DOHH2 (cell line): ENCODE data around the gene TAX1BP3.
A peak's percentile ranks its signal among the peaks of the same experiment; 100 is the strongest.

ENCODE experiments used
- H3F3A ChIP-seq: fragments of 200-600 bp; sonication (generic), shearing (Covaris generic); 2 replicates; pipeline ENCODE4 v1.6.0; 2016; ENCODE audit warnings: antibody characterized with exemption, mild to moderate bottlenecking; ENCODE audit not compliant: control insufficient read depth, insufficient read depth
- H3K27ac ChIP-seq: fragments of 200-600 bp; sonication (generic); 2 replicates; pipeline ENCODE4 v1.5.1; 2014; ENCODE audit warnings: low read depth, mild to moderate bottlenecking, low read length, moderate library complexity
- H3K27me3 ChIP-seq: fragments of 200-600 bp; sonication (generic); 2 replicates; pipeline ENCODE4 v1.6.1; 2014; ENCODE audit warnings: mild to moderate bottlenecking, low read length, mixed read lengths; ENCODE audit not compliant: control insufficient read depth
- H3K36me3 ChIP-seq: fragments of 200-600 bp; sonication (generic); 2 replicates; pipeline ENCODE4 v1.6.1; 2014; ENCODE audit warnings: mild to moderate bottlenecking, low read length, moderate library complexity, mixed read lengths; ENCODE audit not compliant: control insufficient read depth
- H3K4me1 ChIP-seq: fragments of 200-600 bp; sonication (generic); 2 replicates; pipeline ENCODE4 v1.6.1; 2014; ENCODE audit warnings: mild to moderate bottlenecking, low read length, mixed read lengths; ENCODE audit not compliant: control insufficient read depth
- H3K4me2 ChIP-seq: fragments of 200-600 bp; sonication (generic); 2 replicates; pipeline ENCODE4 v1.6.0; 2014; ENCODE audit warnings: mild to moderate bottlenecking, low read length, moderate library complexity
- H3K4me3 ChIP-seq: fragments of 200-600 bp; sonication (generic); 2 replicates; pipeline ENCODE4 v1.5.1; 2014; ENCODE audit warnings: mild to moderate bottlenecking, low read length, mixed read lengths
- H3K79me2 ChIP-seq: fragments of 200-600 bp; sonication (generic); 2 replicates; pipeline ENCODE4 v1.6.1; 2014; ENCODE audit warnings: mild to moderate bottlenecking, low read length, mixed read lengths; ENCODE audit not compliant: control insufficient read depth
- H3K9me2 ChIP-seq: fragments of 200-600 bp; sonication (generic); replicated peaks from 2 replicates; pipeline ENCODE4 v1.6.1; 2014; ENCODE audit warnings: mild to moderate bottlenecking, low read length, mixed read lengths; ENCODE audit not compliant: control insufficient read depth
- H3K9me3 ChIP-seq: fragments of 200-600 bp; sonication (generic); 2 replicates; pipeline ENCODE4 v1.6.1; 2014; ENCODE audit warnings: antibody characterized with exemption, low read length, mixed read lengths; ENCODE audit not compliant: control insufficient read depth, insufficient read depth
- H4K20me1 ChIP-seq: fragments of 200-600 bp; sonication (generic); 2 replicates; pipeline ENCODE4 v1.6.0; 2014; ENCODE audit warnings: low read depth, mild to moderate bottlenecking, antibody characterized with exemption, low read length, moderate library complexity; ENCODE audit not compliant: control insufficient read depth, insufficient read depth
- EZH2phosphoT487 ChIP-seq: fragments of 200-600 bp; sonication (generic); IDR thresholded peaks from 2 replicates; pipeline ENCODE4 v1.6.1; 2017; ENCODE audit warnings: borderline replicate concordance, mild to moderate bottlenecking, antibody characterized with exemption, low read length, moderate library complexity, mixed read lengths
- TF ChIP-seq, protein P1 (sequence below): fragments of 200-600 bp; sonication (generic); IDR thresholded peaks from one replicate; pipeline ENCODE4 v1.5.1; 2014; ENCODE audit warnings: antibody characterized with exemption, mild to moderate bottlenecking, low read depth, low read length; ENCODE audit not compliant: poor library complexity, severe bottlenecking

Gene TAX1BP3, protein sequence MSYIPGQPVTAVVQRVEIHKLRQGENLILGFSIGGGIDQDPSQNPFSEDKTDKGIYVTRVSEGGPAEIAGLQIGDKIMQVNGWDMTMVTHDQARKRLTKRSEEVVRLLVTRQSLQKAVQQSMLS

DNA sequence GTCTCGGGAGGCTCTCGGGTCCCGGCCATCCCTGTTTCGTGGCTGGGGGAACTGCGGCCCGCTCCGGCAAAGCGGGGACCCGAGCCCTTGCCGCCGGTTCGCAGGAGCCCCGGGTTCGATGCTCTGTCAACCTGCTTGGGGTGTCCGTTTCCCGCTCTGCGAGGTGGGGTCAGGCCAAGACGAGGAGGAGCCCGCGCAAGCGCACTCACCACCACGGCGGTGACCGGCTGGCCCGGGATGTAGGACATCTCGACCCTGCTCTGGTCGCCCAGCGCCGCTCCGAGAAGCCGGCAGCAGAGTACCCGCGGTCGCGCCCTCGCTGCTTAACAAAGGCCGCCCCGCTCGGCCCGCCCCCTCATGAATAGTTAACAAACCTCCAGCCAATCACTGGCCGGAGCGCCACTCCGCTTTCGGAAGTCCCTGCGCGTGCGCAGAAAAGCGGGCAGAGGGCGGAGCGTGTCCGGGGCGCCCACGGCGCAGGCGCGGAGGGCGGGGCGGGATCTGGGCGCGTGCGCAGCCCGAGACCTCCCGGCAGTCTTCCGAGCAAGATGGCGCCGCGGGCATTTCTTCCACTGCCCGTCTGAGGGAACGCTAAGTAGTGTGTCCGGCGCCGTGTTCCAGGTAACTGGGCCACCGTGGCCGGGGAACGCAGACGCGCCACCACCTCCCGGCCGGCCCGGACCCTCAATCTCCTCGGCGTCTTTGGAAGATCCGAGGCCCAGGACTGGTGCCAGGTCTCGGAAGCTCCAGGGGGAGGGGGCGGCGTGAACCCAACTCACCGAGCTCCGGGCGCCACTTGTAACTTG, at the start of gene TAX1BP3, which contains the start of gene EMC6:
TSS of gene TAX1BP3 (minus strand) at position 300 of the 806 bp plus-strand sequence. CDS start at position 248, 52 bp downstream.
TSS of gene EMC6 (plus strand) at position 534 of the 806 bp plus-strand sequence. CDS start 335 bp downstream, outside the sequence.
- peaks cover 45% of the 10 kb centered on the region for H3K79me2 ChIP-seq
- H3K36me3 ChIP-seq = peaks cover 35% of the 10 kb centered on the region
- peak within 1 kb of the TSS; percentile 84 for H3K4me2 ChIP-seq
- H3K27me3 ChIP-seq = no peaks in the 10 kb centered on the region
- H3K27ac ChIP-seq = peak within 1 kb of the TSS; percentile 33
- H3K9me2 ChIP-seq = no peaks in the 10 kb centered on the region
- H3K4me1 ChIP-seq = peaks cover 19% of the 10 kb centered on the region
- TF ChIP-seq, protein P1, sequence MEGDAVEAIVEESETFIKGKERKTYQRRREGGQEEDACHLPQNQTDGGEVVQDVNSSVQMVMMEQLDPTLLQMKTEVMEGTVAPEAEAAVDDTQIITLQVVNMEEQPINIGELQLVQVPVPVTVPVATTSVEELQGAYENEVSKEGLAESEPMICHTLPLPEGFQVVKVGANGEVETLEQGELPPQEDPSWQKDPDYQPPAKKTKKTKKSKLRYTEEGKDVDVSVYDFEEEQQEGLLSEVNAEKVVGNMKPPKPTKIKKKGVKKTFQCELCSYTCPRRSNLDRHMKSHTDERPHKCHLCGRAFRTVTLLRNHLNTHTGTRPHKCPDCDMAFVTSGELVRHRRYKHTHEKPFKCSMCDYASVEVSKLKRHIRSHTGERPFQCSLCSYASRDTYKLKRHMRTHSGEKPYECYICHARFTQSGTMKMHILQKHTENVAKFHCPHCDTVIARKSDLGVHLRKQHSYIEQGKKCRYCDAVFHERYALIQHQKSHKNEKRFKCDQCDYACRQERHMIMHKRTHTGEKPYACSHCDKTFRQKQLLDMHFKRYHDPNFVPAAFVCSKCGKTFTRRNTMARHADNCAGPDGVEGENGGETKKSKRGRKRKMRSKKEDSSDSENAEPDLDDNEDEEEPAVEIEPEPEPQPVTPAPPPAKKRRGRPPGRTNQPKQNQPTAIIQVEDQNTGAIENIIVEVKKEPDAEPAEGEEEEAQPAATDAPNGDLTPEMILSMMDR = no peak
- TF ChIP-seq EZH2phosphoT487 = no peak
- H3F3A ChIP-seq = peaks cover 16% of the 10 kb centered on the region
- no peaks in the 10 kb centered on the region for H3K9me3 ChIP-seq
- peaks cover 4% of the 10 kb centered on the region; the same call in 1 of the 2 replicates for H4K20me1 ChIP-seq
- peak within 1 kb of the TSS; percentile 94 for H3K4me3 ChIP-seq

DNA sequence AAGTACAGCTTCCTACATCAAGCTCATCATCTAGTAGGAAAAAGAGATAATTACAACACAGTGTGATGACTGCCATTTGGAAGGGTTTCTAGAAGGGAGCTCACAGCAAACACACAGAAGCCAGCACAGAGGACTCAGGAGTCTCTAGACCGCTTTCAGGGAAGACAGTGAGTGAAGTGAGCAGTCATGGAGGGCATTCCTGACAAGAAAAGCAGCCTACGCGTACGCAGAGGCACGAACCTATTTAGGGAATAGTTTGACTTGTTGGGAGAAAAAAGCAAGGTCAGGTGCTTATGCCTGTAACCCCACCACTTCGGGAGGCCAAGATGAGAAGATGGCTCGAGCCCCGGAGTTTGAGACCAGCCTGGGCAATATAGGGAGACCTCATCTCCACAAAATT, 46.9 kb upstream of the TAX1BP3 start:
- Histone ChIP-seq H3K9me3 (no peaks in the 10 kb centered on the region), H3K4me2 (no peak overlapping the region), H4K20me1 (no peaks in the 10 kb centered on the region), H3K4me3 (no peak overlapping the region), H3K27ac (no peak overlapping the region), H3K79me2 (peaks cover 9% of the 10 kb centered on the region), H3K27me3 (no peaks in the 10 kb centered on the region), H3F3A (peaks cover 15% of the 10 kb centered on the region), H3K9me2 (no peaks in the 10 kb centered on the region), H3K36me3 (peaks cover 73% of the 10 kb centered on the region), H3K4me1 (peaks cover 51% of the 10 kb centered on the region)
- TF ChIP-seq EZH2phosphoT487 = no peak
- TF ChIP-seq, protein P1 = no peak

DNA sequence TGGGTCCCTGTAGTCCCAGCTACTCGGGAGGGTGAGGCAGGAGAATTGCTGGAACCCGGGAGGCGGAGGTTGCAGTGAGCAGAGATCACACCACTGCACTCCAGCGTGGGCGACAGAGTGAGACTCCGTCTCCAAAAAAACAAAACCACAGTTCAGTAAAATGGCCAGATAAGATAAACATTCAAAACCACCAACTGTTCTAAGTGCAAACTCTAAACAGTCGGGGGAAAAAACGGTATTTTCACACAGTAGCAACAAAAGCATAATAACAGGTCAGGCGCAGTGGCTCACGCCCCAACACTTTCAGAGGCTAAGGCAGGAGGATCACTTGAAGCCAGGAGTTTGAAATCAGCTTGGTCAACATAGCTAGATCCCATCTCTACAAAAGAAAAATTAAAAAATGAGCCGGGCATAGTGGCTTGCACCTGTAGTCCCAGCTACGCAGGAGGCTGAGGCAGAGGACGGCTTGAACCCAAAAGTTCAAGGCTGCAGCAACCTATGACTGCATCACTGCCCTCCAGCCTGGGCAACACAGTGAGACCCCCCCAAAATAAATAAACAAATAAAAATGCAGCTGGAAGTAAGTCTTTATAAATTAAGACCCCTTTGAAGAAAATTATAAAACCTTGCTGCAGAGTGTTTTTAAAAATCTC, 44.6 kb upstream of the TAX1BP3 start:
- Histone ChIP-seq H3K4me2 (peak overlapping the region; percentile 30), H3K9me2 (no peaks in the 10 kb centered on the region), H3K27me3 (no peaks in the 10 kb centered on the region), H3K4me3 (no peak overlapping the region; the same call in 1 of the 2 replicates), H3F3A (peaks cover 24% of the 10 kb centered on the region), H3K79me2 (no peaks in the 10 kb centered on the region), H3K36me3 (peaks cover 52% of the 10 kb centered on the region), H4K20me1 (no peaks in the 10 kb centered on the region), H3K4me1 (peaks cover 44% of the 10 kb centered on the region), H3K27ac (0 out of 2 replicates have a peak overlapping the region, but pooled peaks have one; percentile 21), H3K9me3 (no peaks in the 10 kb centered on the region)
- TF ChIP-seq EZH2phosphoT487 = no peak
